Ascending aorta (tissue), 2 donors: Measurements from ENCODE around the gene IRF2BP1. TPM values are rescaled to one million over a fixed set of nuclear protein-coding genes. Genes with fewer than 3 reads are reported as not detected.

Experiments
- DNase-seq, 2 donors: peaks; one replicate each; pipeline ENCODE4 v3.0.0-alpha.2; 2019; ENCODE audit warnings: low spot score in 2 of 2
- H3K27ac ChIP-seq, 2 donors: fragments of 200-600 bp; sonication (generic); one replicate each; pipeline ENCODE4 v1.5.1; 2016 to 2017; ENCODE audit warnings: mild to moderate bottlenecking in 1 of 2
- H3K27me3 ChIP-seq: fragments of 200-600 bp; sonication (generic); one replicate; pipeline ENCODE4 v1.5.1; 2017
- H3K36me3 ChIP-seq, 2 donors: fragments of 200-600 bp; sonication (generic); one replicate each; pipeline ENCODE4 v1.5.1; 2016
- H3K4me1 ChIP-seq, 2 donors: fragments of 200-600 bp; sonication (generic); one replicate each; pipeline ENCODE4 v1.5.1; 2016 to 2017; ENCODE audit warnings: mild to moderate bottlenecking in 1 of 2
- H3K4me3 ChIP-seq, 2 donors: fragments of 200-600 bp; sonication (generic); one replicate each; pipeline ENCODE4 v1.5.1; 2016 to 2017; ENCODE audit warnings: mild to moderate bottlenecking in 1 of 2
- H3K9me3 ChIP-seq, 2 donors: fragments of 200-600 bp; sonication (generic); one replicate each; pipeline ENCODE4 v1.5.1; 2016
- intact Hi-C: fragments of 100-400 bp; cut with DNase I; formaldehyde crosslinking; loops from one replicate; pipeline ENCODE4 v1.15.1; 2023
- total RNA-seq: library from RNA; depleted of rRNA; stranded (reverse); fragments of >200 nt; gene quantifications from one replicate; pipeline ENCODE4 v1.1.0, GENCODE V29; 2016
- TF ChIP-seq, protein P1 (sequence below), 3 experiments: fragments of 200-600 bp in 2 of 3; fragments of 450-650 bp in 1 of 3; sonication (generic) in 2 of 3; IDR thresholded peaks; one replicate each; pipeline ENCODE4 v1.5.1; 2016 to 2019; ENCODE audit warnings: antibody characterized with exemption in 3 of 3, mild to moderate bottlenecking in 1 of 3, moderate library complexity in 1 of 3

The IRF2BP1 gene, protein sequence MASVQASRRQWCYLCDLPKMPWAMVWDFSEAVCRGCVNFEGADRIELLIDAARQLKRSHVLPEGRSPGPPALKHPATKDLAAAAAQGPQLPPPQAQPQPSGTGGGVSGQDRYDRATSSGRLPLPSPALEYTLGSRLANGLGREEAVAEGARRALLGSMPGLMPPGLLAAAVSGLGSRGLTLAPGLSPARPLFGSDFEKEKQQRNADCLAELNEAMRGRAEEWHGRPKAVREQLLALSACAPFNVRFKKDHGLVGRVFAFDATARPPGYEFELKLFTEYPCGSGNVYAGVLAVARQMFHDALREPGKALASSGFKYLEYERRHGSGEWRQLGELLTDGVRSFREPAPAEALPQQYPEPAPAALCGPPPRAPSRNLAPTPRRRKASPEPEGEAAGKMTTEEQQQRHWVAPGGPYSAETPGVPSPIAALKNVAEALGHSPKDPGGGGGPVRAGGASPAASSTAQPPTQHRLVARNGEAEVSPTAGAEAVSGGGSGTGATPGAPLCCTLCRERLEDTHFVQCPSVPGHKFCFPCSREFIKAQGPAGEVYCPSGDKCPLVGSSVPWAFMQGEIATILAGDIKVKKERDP
- total RNA-seq: 45.7 TPM

DNA sequence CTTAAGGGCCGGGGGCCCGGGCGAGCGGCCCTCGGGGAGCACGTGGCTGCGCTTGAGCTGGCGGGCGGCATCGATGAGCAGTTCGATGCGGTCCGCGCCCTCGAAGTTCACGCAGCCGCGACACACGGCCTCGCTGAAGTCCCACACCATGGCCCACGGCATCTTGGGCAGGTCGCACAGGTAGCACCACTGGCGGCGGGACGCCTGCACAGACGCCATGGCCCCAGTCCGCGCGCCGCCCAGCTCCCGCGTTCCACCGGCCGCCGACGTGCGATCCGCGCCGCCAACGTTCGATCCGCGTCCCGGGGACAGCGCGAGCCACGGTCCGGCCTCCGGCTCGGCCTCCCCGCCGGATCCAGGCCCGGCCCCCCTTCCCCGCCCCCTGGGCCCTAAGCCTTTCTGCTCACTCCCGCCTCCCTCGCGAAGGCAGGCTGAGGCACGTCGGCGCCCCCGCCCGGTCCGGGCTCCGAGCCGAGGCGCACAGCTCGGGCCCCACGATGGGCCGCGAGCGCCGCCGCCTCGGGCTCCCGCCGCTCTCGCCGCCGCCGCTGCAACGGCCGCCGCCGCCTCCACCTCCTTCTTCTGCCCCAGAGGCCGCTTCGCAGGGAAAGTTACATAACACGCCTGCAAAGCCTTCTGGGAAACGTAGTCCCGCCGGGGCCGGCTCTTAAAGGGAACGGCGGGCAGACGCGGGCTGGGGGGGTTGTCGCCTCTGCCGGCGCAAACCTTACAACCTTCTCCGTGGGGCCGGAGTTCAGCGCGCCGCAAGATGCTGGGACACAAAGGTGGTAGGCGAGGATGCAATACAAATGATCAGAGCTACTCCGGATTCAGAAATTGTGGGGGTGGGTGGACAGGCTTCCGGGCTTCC is at the start of gene IRF2BP1:
Gene IRF2BP1, minus strand, starts transcription at position 586 of the 871 bp plus-strand sequence. Its CDS starts 367 bp downstream, at position 219.
- intact Hi-C loops: loop anchor here (1.0 to 2.0 kb wide), 4 partner anchors 18 to 117 kb away; partner anchors contain the start of genes CCDC61, SIX5 and SYMPK
- Histone ChIP-seq H3K36me3 (peaks cover 7 to 9% of the 10 kb centered on the region in 2 donors), H3K27me3 (no peaks in the 10 kb centered on the region), H3K4me3 (peak within 1 kb of the TSS; percentile 71 to 95), H3K4me1 (peaks cover 22 to 37% of the 10 kb centered on the region in 2 donors), H3K27ac (peak within 1 kb of the TSS; percentile 87 to 88), H3K9me3 (no peaks in the 10 kb centered on the region)
- peak; percentile 70 to 96 for DNase-seq
- TF ChIP-seq, protein P1, sequence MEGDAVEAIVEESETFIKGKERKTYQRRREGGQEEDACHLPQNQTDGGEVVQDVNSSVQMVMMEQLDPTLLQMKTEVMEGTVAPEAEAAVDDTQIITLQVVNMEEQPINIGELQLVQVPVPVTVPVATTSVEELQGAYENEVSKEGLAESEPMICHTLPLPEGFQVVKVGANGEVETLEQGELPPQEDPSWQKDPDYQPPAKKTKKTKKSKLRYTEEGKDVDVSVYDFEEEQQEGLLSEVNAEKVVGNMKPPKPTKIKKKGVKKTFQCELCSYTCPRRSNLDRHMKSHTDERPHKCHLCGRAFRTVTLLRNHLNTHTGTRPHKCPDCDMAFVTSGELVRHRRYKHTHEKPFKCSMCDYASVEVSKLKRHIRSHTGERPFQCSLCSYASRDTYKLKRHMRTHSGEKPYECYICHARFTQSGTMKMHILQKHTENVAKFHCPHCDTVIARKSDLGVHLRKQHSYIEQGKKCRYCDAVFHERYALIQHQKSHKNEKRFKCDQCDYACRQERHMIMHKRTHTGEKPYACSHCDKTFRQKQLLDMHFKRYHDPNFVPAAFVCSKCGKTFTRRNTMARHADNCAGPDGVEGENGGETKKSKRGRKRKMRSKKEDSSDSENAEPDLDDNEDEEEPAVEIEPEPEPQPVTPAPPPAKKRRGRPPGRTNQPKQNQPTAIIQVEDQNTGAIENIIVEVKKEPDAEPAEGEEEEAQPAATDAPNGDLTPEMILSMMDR (IDR thresholded peaks at IDR 0.05): no peak

DNA sequence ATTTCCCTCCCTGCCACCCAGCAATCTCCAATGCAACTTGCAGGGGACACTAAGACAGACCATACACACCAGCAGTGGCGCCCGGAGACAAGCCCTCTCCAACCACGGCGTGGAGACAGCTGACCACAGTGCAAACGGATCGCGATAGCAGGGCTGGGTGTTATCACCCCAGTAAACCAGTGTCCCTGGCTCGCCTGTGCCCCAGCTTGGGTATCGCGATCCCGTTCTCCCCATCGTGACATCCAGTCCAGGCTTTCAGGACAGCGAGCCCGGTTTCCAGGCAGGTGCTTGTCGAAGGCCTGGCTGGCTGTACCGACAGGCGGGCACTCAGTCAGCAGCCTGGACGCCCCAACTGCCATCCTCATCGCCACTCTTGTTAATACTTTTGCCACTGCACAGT is 49.3 kb upstream of the IRF2BP1 start:
- no peaks in the 10 kb centered on the region for H3K36me3 ChIP-seq
- intact Hi-C loops: no loop called here
- H3K9me3 ChIP-seq: no peaks in the 10 kb centered on the region
- H3K27ac ChIP-seq: no peak overlapping the region
- no peaks in the 10 kb centered on the region for H3K27me3 ChIP-seq
- DNase-seq: no peak
- TF ChIP-seq, protein P1 (IDR thresholded peaks at IDR 0.05): no peak
- H3K4me1 ChIP-seq: no peaks in the 10 kb centered on the region
- no peak overlapping the region for H3K4me3 ChIP-seq

DNA sequence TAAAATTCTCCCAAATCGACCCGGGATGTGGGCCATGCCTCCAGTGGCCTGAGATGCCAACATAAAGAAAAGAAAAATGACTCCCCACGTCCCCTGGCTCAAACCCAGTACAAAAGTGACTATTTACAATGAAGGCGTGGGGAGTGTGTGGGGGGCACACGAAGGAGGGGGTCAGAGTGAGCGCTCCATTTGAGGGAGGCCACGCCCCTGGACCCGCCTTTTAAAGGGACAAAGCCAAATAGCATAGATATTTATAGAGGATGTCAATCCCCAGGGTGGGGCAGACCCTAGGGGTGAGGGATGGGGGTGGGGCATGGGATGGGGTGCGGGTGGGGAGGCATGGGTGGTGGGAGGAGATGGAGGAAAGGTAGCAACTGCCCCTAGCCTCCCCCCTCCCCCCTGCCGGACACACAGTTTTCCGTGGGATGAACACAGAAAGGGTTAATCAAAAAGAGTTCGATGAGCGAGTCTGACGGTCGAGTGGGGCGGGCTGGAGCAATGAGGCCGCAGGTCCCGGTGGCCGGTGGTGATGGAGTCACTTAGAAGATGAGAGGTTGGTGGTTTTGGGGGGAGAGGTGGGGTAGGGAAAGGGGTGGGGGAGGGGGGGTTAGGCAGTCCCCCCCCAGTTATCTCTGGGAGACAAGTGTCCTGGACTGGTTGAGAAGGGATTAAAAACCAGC is 48.8 kb upstream of the IRF2BP1 start:
- H3K4me3 ChIP-seq: no peak overlapping the region
- H3K9me3 ChIP-seq: no peaks in the 10 kb centered on the region
- H3K36me3 ChIP-seq: no peaks in the 10 kb centered on the region
- no peak overlapping the region for H3K27ac ChIP-seq
- DNase-seq: no peak
- intact Hi-C loops: no loop called here
- H3K4me1 ChIP-seq: no peaks in the 10 kb centered on the region
- TF ChIP-seq, protein P1 (IDR thresholded peaks at IDR 0.05): no peak
- no peaks in the 10 kb centered on the region for H3K27me3 ChIP-seq

DNA sequence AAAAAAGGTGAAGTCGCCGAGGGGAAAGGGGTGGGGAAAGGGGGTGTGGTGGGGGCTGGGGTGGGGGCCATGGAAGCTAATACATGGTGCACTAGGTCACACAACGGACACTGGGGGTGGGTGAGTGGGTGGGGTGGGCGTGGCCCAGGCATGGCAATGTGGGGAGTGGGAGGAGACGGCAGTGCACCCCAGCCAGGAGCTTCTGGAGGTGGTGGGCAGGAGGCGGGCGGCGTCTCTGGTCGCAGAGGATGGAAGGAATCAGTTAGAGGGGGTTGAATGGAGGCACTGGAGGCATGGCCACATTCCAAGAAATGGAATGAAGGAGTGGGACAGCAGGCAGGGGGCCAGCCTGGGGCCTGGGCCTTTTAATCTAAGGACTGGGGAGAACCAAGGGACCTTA is 47.8 kb upstream of the IRF2BP1 start:
- Histone ChIP-seq H3K27me3 (no peaks in the 10 kb centered on the region), H3K27ac (no peak overlapping the region), H3K9me3 (no peaks in the 10 kb centered on the region), H3K36me3 (no peaks in the 10 kb centered on the region), H3K4me1 (no peaks in the 10 kb centered on the region), H3K4me3 (no peak overlapping the region)
- intact Hi-C loops: no loop called here
- TF ChIP-seq, protein P1 (IDR thresholded peaks at IDR 0.05): no peak
- DNase-seq: no peak

DNA sequence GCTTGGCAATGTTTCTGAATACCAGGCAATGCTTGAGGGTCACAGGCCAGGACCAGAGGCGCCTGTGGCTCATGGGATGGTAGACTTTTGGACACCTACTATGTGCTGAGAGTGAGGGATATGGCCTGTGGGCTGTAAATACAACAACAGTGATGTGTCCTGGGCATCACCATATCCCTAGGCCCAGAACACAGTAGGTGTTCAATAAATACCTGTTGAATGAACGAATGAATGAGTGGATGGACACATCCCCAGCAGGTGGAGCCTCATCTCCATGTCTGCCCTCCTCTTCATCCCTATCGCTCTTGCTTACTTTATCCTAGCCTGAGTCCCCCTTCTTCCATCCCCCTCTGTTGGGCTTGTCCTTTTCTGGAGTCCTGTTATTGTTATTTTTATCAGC is 45.1 kb upstream of the IRF2BP1 start:
- Histone ChIP-seq H3K27me3 (no peaks in the 10 kb centered on the region), H3K9me3 (no peaks in the 10 kb centered on the region), H3K36me3 (no peaks in the 10 kb centered on the region), H3K4me1 (peaks cover 0 to 3% of the 10 kb centered on the region in 2 donors), H3K27ac (no peak overlapping the region), H3K4me3 (no peak overlapping the region)
- TF ChIP-seq, protein P1 (IDR thresholded peaks at IDR 0.05): no peak
- intact Hi-C loops: no loop called here
- no peak for DNase-seq
